Measurements from ENCODE around the gene TRIM31. TPM values are rescaled to one million over a fixed set of nuclear protein-coding genes. Genes with fewer than 3 reads are reported as not detected.

TRIM31 gene
- total and polyA plus RNA-seq, 10 of the 15 experiments (the other 5 are each of a cell fraction or from before 2014, with no cell fraction given): 0.09 to 20.5 (median 0.31) TPM; not detected in 3

DNA sequence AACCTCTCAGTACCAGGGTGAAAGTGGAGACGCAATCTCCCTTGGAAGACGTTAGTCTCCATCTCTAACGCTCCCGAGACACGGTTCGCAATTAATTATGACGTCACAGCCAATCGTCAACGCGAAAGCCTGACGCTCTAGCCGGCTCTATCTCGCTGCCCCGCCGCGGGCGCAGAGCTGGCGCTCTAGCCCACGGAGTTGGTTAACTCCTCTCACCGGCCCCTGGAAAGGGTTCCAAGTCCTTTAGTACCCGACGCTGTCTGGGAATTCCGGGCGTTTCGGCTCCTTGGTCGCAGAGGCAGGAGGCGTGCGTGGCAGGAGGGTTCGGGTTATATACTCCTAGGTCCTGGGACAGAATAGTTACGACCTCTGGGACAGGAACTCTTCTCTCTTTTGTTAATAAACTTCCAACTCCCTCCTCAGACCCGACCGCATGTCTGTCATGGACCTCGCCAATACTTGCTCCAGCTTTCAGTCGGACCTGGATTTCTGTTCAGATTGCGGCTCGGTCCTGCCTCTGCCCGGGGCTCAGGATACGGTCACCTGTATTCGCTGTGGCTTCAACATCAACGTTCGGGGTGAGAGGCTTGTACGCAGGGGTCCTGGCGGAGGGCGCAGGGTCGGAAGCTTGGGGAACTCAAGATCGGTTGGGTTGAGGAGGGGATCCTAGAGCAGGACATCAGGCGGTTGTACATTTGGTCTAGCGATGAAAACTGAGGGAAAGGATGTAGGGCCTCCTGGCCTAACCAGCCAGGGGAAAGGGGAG lies 51.6 kb downstream of the TRIM31 start, which contains the start of gene POLR1H (continued):
- TF ChIP-seq ZBTB40 (IDR thresholded peaks at IDR 0.05; ENCODE audit: borderline replicate concordance): peak; percentile 55; the same call in 1 of the 2 replicates
- TF ChIP-seq HDAC2 (IDR thresholded peaks at IDR 0.05): peak; percentile 20; the same call in 1 of the 2 replicates
- no peak for TF ChIP-seq TBL1XR1 (IDR thresholded peaks at IDR 0.05; ENCODE audit: low read depth, low read length)
- no peak for TF ChIP-seq CHD4 (IDR thresholded peaks at IDR 0.05)
- no peak for TF ChIP-seq ZNF622 (IDR thresholded peaks at IDR 0.05)
- 0 out of 4 replicates have a peak, but pooled peaks of 1 of the 2 experiments have one; percentile 44 for TF ChIP-seq EP300 (IDR thresholded peaks at IDR 0.05; ENCODE audit: borderline replicate concordance in 1 of 2, control insufficient read depth in 1 of 2, low read depth in 2 of 2, low read length in 2 of 2)
- peak; percentile 99 for TF ChIP-seq CREM (IDR thresholded peaks at IDR 0.05; ENCODE audit: low read depth)
- TF ChIP-seq, protein P1, sequence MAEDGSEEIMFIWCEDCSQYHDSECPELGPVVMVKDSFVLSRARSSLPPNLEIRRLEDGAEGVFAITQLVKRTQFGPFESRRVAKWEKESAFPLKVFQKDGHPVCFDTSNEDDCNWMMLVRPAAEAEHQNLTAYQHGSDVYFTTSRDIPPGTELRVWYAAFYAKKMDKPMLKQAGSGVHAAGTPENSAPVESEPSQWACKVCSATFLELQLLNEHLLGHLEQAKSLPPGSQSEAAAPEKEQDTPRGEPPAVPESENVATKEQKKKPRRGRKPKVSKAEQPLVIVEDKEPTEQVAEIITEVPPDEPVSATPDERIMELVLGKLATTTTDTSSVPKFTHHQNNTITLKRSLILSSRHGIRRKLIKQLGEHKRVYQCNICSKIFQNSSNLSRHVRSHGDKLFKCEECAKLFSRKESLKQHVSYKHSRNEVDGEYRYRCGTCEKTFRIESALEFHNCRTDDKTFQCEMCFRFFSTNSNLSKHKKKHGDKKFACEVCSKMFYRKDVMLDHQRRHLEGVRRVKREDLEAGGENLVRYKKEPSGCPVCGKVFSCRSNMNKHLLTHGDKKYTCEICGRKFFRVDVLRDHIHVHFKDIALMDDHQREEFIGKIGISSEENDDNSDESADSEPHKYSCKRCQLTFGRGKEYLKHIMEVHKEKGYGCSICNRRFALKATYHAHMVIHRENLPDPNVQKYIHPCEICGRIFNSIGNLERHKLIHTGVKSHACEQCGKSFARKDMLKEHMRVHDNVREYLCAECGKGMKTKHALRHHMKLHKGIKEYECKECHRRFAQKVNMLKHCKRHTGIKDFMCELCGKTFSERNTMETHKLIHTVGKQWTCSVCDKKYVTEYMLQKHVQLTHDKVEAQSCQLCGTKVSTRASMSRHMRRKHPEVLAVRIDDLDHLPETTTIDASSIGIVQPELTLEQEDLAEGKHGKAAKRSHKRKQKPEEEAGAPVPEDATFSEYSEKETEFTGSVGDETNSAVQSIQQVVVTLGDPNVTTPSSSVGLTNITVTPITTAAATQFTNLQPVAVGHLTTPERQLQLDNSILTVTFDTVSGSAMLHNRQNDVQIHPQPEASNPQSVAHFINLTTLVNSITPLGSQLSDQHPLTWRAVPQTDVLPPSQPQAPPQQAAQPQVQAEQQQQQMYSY (CRISPR knock-in tag; IDR thresholded peaks at IDR 0.05): no peak; the same call in 1 of the 2 replicates
- peak; percentile 76; the same call in 1 of the 2 replicates for TF ChIP-seq ZNF24 (IDR thresholded peaks at IDR 0.05)
- no peak for TF ChIP-seq SMAD1 (IDR thresholded peaks at IDR 0.05; ENCODE audit: low read depth, partially characterized antibody)
- TF ChIP-seq, protein P2, sequence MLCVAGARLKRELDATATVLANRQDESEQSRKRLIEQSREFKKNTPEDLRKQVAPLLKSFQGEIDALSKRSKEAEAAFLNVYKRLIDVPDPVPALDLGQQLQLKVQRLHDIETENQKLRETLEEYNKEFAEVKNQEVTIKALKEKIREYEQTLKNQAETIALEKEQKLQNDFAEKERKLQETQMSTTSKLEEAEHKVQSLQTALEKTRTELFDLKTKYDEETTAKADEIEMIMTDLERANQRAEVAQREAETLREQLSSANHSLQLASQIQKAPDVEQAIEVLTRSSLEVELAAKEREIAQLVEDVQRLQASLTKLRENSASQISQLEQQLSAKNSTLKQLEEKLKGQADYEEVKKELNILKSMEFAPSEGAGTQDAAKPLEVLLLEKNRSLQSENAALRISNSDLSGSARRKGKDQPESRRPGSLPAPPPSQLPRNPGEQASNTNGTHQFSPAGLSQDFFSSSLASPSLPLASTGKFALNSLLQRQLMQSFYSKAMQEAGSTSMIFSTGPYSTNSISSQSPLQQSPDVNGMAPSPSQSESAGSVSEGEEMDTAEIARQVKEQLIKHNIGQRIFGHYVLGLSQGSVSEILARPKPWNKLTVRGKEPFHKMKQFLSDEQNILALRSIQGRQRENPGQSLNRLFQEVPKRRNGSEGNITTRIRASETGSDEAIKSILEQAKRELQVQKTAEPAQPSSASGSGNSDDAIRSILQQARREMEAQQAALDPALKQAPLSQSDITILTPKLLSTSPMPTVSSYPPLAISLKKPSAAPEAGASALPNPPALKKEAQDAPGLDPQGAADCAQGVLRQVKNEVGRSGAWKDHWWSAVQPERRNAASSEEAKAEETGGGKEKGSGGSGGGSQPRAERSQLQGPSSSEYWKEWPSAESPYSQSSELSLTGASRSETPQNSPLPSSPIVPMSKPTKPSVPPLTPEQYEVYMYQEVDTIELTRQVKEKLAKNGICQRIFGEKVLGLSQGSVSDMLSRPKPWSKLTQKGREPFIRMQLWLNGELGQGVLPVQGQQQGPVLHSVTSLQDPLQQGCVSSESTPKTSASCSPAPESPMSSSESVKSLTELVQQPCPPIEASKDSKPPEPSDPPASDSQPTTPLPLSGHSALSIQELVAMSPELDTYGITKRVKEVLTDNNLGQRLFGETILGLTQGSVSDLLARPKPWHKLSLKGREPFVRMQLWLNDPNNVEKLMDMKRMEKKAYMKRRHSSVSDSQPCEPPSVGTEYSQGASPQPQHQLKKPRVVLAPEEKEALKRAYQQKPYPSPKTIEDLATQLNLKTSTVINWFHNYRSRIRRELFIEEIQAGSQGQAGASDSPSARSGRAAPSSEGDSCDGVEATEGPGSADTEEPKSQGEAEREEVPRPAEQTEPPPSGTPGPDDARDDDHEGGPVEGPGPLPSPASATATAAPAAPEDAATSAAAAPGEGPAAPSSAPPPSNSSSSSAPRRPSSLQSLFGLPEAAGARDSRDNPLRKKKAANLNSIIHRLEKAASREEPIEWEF (IDR thresholded peaks at IDR 0.05; ENCODE audit: insufficient replicate concordance, low read depth, low read length): no peak
- TF ChIP-seq HCFC1 (IDR thresholded peaks at IDR 0.05; ENCODE audit: low read length): peak; percentile 70
- peak; percentile 34; the same call in 1 of the 2 replicates for TF ChIP-seq GABPA (IDR thresholded peaks at IDR 0.05; ENCODE audit: low read depth)
- TF ChIP-seq, protein P3, sequence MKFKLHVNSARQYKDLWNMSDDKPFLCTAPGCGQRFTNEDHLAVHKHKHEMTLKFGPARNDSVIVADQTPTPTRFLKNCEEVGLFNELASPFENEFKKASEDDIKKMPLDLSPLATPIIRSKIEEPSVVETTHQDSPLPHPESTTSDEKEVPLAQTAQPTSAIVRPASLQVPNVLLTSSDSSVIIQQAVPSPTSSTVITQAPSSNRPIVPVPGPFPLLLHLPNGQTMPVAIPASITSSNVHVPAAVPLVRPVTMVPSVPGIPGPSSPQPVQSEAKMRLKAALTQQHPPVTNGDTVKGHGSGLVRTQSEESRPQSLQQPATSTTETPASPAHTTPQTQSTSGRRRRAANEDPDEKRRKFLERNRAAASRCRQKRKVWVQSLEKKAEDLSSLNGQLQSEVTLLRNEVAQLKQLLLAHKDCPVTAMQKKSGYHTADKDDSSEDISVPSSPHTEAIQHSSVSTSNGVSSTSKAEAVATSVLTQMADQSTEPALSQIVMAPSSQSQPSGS (IDR thresholded peaks at IDR 0.05; ENCODE audit: low read length): peak; percentile 82

Data from GM12878 (cell line).